ENCODE results near the gene NXN.
"Not testable (repeated sequence)": the region's sequence is repeated elsewhere in the genome, so short reads cannot be mapped to it uniquely, and the experiment has no call there.

NXN gene

DNA sequence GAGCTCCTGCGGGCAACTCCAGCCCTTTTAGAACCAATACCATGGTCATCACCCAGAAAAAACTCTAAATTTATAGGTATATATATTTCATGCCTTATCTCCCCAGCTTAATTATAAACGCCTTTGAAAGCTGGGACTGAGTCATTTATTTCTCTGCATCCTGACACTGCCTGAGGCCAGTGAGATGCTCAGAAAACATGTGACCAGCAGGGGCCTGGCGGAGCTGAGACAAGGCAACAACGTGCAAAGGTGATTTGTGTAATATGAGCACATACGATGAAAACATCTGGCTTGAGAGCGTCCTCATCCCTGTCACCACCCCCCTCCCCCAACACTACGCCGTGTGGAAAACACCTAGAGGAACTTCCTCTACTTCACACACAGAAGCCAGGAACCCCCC is 22.7 kb downstream of the NXN start:
- no peak overlapping the region for H3K4me3 ChIP-seq (ENCODE audit: low read length)
- H3K9me3 ChIP-seq (ENCODE audit: control insufficient read depth, insufficient read depth, low read length), result no peaks in the 10 kb centered on the region
- no peak overlapping the region for H3K27ac ChIP-seq (ENCODE audit: low read depth, low read length)
- H3K27me3 ChIP-seq (ENCODE audit: control insufficient read depth, low read length), result no peaks in the 10 kb centered on the region
- no peaks in the 10 kb centered on the region for H4K20me1 ChIP-seq (ENCODE audit: control insufficient read depth, insufficient read depth, low read depth, low read length)
- TF ChIP-seq EZH2phosphoT487 (IDR thresholded peaks at IDR 0.05; ENCODE audit: borderline replicate concordance, low read length), result no peak
- no peak for TF ChIP-seq CTCF (IDR thresholded peaks at IDR 0.05; ENCODE audit: low read depth, low read length, poor library complexity, severe bottlenecking)
- H3K79me2 ChIP-seq (ENCODE audit: control insufficient read depth, low read length), result no peaks in the 10 kb centered on the region
- no peak overlapping the region for H3K4me2 ChIP-seq (ENCODE audit: low read length)
- H3F3A ChIP-seq (ENCODE audit: control insufficient read depth, insufficient read depth), result no peaks in the 10 kb centered on the region
- H3K9me2 ChIP-seq (replicated peaks; ENCODE audit: control insufficient read depth, low read length), result no peaks in the 10 kb centered on the region
- H3K4me1 ChIP-seq (ENCODE audit: control insufficient read depth, low read length), result peaks cover 2% of the 10 kb centered on the region
- H3K36me3 ChIP-seq (ENCODE audit: control insufficient read depth, low read length), result no peaks in the 10 kb centered on the region

- Histone ChIP-seq H3K4me1 (ENCODE audit: control insufficient read depth, low read length) (peaks cover 6% of the 10 kb centered on the region), H4K20me1 (ENCODE audit: control insufficient read depth, insufficient read depth, low read depth, low read length) (no peaks in the 10 kb centered on the region), H3K36me3 (ENCODE audit: control insufficient read depth, low read length) (no peaks in the 10 kb centered on the region), H3K9me3 (ENCODE audit: control insufficient read depth, insufficient read depth, low read length) (no peaks in the 10 kb centered on the region), H3F3A (ENCODE audit: control insufficient read depth, insufficient read depth) (no peaks in the 10 kb centered on the region), H3K27me3 (ENCODE audit: control insufficient read depth, low read length) (peaks cover 3% of the 10 kb centered on the region; the same call in 1 of the 2 replicates), H3K27ac (ENCODE audit: low read depth, low read length) (no peak overlapping the region), H3K79me2 (ENCODE audit: control insufficient read depth, low read length) (no peaks in the 10 kb centered on the region), H3K4me3 (ENCODE audit: low read length) (no peak overlapping the region), H3K4me2 (ENCODE audit: low read length) (no peak overlapping the region), H3K9me2 (replicated peaks; ENCODE audit: control insufficient read depth, low read length) (no peaks in the 10 kb centered on the region)
- TF ChIP-seq CTCF (IDR thresholded peaks at IDR 0.05; ENCODE audit: low read depth, low read length, poor library complexity, severe bottlenecking) (no peak), EZH2phosphoT487 (IDR thresholded peaks at IDR 0.05; ENCODE audit: borderline replicate concordance, low read length) (no peak)
Observed at GRCh38 chr17:954431-955164, 25.0 kb downstream of the NXN start.

GRCh38 chr17:953767-954166 is 25.8 kb downstream of the NXN start:
- H3K9me2 ChIP-seq (replicated peaks; ENCODE audit: control insufficient read depth, low read length), result no peaks in the 10 kb centered on the region
- H3K27me3 ChIP-seq (ENCODE audit: control insufficient read depth, low read length), result peaks cover 3% of the 10 kb centered on the region; the same call in 1 of the 2 replicates
- H3K79me2 ChIP-seq (ENCODE audit: control insufficient read depth, low read length), result no peaks in the 10 kb centered on the region
- no peaks in the 10 kb centered on the region for H3K9me3 ChIP-seq (ENCODE audit: control insufficient read depth, insufficient read depth, low read length)
- H3K4me3 ChIP-seq (ENCODE audit: low read length), result no peak overlapping the region
- no peaks in the 10 kb centered on the region for H3F3A ChIP-seq (ENCODE audit: control insufficient read depth, insufficient read depth)
- H4K20me1 ChIP-seq (ENCODE audit: control insufficient read depth, insufficient read depth, low read depth, low read length), result no peaks in the 10 kb centered on the region
- H3K36me3 ChIP-seq (ENCODE audit: control insufficient read depth, low read length), result no peaks in the 10 kb centered on the region
- H3K4me2 ChIP-seq (ENCODE audit: low read length), result no peak overlapping the region
- TF ChIP-seq EZH2phosphoT487 (IDR thresholded peaks at IDR 0.05; ENCODE audit: borderline replicate concordance, low read length) (no peak), CTCF (IDR thresholded peaks at IDR 0.05; ENCODE audit: low read depth, low read length, poor library complexity, severe bottlenecking) (no peak)
- H3K27ac ChIP-seq (ENCODE audit: low read depth, low read length), result no peak overlapping the region
- peaks cover 6% of the 10 kb centered on the region for H3K4me1 ChIP-seq (ENCODE audit: control insufficient read depth, low read length)

- not testable (repeated sequence) for H3K79me2 ChIP-seq (ENCODE audit: control insufficient read depth, low read length); H3K9me2 ChIP-seq (replicated peaks; ENCODE audit: control insufficient read depth, low read length)
Observed at GRCh38 chr17:952592-952991, 27.0 kb downstream of the NXN start.

More at GRCh38 chr17:952592-952991, 27.0 kb downstream of the NXN start:
- H3K27me3 ChIP-seq (ENCODE audit: control insufficient read depth, low read length); H3K4me3 ChIP-seq (ENCODE audit: low read length); H3K36me3 ChIP-seq (ENCODE audit: control insufficient read depth, low read length); H3K27ac ChIP-seq (ENCODE audit: low read depth, low read length); H3K4me2 ChIP-seq (ENCODE audit: low read length); H4K20me1 ChIP-seq (ENCODE audit: control insufficient read depth, insufficient read depth, low read depth, low read length); H3K9me3 ChIP-seq (ENCODE audit: control insufficient read depth, insufficient read depth, low read length); H3F3A ChIP-seq (ENCODE audit: control insufficient read depth, insufficient read depth); H3K4me1 ChIP-seq (ENCODE audit: control insufficient read depth, low read length): not testable (repeated sequence)
